ENCODE data around the gene LRRC14B.
"Not testable (repeated sequence)": the region's sequence is repeated elsewhere in the genome, so short reads cannot be mapped to it uniquely, and the experiment has no call there.

The LRRC14B gene

GRCh38 chr5:192691-192969, 1.3 kb downstream of the LRRC14B start:
- DNase-seq (ENCODE audit: low read depth), result no peak

GRCh38 chr5:192970-193831, 1.9 kb downstream of the LRRC14B start:
- no peak for DNase-seq (ENCODE audit: low read depth)

- no peak for DNase-seq (ENCODE audit: low read depth)
These were observed 2.8 kb downstream of the LRRC14B start for GRCh38 chr5:194102-194501.

DNA sequence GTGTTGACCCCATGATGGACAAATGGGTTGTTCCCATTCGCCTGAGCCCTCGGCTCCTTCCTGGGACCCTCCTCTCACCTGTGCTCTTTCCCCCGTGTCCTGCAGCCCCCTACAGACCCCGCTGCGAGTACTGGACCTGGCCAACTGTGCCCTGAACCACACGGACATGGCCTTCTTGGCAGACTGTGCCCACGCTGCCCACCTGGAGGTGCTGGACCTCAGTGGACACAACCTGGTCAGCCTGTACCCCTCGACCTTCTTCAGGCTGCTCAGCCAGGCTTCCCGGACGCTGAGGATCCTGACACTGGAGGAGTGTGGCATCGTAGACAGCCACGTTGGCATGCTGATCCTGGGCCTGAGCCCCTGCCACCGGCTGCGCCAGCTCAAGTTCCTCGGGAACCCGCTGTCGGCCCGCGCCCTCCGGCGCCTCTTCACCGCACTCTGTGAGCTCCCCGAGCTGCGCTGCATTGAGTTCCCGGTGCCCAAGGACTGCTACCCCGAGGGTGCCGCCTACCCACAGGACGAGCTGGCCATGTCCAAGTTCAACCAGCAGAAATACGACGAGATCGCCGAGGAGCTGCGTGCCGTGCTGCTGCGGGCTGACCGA, 3.4 kb downstream of the LRRC14B start:
- DNase-seq (ENCODE audit: low read depth), result no peak

GRCh38 chr5:195401-196160, 4.3 kb downstream of the LRRC14B start:
- DNase-seq (ENCODE audit: low read depth), result no peak

- no peak for DNase-seq (ENCODE audit: low read depth)
These were observed 5.1 kb downstream of the LRRC14B start for GRCh38 chr5:196350-196749.

DNA sequence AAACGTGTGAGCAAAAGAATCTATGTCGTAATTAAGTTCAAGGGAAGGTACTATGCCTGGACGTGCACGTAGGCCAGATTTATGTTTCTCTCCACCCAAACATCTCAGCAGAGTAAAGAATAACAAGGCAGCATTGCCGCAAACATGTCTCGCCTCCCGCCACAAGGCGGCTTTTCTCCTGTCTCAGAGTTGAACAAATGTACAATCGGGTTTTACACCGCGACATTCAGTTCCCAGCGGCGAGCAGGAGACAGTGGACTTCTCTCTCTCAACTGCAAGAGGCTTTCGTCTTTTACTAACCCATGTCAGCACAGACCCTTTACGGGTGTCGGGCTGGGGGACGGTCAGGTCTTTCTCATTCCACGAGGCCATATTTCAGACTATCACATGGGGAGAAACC, 5.7 kb downstream of the LRRC14B start:
- not testable (repeated sequence) for DNase-seq (ENCODE audit: low read depth)

GRCh38 chr5:197892-198489, 6.7 kb downstream of the LRRC14B start:
- no peak for DNase-seq (ENCODE audit: low read depth)

DNA sequence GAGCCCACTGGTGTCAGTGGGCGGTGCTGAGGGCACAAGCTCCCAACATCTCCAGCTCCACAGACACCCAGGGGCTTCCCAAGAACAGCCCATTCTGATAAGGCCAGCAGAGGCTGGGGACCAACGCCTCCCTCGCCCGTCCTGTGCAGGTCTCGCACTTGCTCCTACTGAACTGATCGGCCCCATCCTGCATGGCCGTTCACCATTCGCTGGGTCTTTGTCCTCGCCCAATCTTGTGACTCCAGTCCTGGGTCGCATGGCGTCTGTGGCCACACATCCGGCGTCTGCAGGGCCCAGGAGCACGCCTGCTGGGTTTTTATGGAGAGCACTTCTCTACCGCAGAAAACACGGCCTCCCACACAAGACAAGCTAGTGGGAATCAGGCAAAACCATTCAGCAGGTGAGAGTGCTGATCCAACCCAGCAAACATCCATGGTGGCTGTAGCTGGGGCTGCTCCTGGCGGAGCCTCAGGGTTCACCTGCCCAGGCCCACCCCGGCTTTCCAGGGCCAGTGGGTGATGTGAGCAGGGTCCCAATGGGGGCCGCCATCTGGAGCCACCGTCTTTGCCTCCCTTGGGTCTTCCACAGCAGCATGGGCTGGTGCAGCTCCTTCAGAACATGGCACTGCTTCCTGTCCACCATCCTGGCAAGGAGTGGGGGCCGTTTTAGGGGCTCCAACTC, 7.4 kb downstream of the LRRC14B start:
- DNase-seq (ENCODE audit: low read depth), result no peak

- no peak for DNase-seq (ENCODE audit: low read depth)
These were observed 8.1 kb downstream of the LRRC14B start for GRCh38 chr5:199197-199949.

DNA sequence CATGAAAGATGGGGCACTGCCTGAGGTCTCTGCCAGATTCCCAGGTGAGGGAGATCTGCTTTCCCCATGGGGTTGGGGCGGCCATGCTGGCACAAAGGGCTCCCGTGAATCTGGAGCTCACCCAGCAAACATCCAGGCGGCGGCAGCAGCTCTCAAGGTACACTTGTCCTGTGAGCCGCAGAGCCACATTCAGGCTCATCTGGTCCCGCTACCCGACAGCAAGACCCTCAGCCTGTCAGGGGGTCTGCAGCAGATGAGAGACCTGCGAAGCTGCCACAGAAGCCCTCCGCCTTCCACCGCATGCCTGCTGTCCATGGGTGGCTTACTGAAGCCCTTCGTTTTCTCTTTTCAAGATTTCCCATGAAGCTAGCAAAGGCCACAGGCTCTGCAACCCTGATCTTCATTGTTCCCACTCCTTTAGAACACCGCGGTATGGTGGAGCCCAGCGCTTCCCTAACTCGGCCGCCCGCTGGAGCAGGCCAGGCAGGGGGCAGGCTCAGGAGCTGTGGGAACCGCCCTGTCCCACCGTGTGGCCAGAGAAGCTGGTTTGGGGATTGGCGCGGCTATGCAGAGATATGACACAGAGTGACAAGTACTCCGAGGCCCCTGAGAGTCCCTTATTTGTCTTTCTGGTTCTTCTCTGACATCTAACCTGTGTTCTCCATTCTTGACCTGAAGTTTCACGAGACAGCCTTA, 8.8 kb downstream of the LRRC14B start:
- no peak for DNase-seq (ENCODE audit: low read depth)

- no peak for DNase-seq (ENCODE audit: low read depth)
These were observed 9.7 kb downstream of the LRRC14B start for GRCh38 chr5:200985-201384.

GRCh38 chr5:201672-202071, 10.4 kb downstream of the LRRC14B start:
- no peak for DNase-seq (ENCODE audit: low read depth)

DNA sequence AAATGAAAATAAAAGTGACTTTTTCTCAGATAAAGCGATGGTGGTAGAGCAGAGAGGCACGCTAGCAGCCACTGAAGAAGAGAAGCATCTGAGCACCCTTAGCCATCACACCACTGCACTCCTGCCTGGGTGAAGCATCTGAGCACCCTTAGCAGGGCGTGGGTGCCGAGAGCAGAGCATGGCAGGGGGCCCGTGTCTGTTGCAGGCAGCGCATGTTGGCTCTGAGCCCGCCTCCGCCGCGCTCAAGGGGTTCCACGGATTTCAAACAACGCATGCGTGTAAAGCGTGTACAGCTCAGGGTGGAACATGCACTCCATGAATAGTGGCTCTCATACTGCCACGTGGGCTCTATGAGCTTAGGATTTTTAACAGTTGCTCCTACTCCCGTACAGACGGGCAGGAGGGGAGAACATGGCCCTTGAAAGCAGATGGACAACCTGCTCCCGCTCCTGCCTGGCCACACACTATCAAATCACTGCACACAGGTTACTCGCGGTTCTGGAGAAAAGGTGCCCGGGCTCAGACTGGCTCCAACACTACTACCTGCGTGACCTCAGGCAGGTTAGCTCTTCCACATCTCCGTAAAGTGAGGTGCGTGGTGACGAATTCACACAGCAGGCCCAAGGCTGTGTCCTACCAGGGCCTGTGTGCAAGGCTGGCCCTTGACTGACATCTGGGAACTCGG, 12.1 kb downstream of the LRRC14B start:
- DNase-seq (ENCODE audit: low read depth), result no peak

DNA sequence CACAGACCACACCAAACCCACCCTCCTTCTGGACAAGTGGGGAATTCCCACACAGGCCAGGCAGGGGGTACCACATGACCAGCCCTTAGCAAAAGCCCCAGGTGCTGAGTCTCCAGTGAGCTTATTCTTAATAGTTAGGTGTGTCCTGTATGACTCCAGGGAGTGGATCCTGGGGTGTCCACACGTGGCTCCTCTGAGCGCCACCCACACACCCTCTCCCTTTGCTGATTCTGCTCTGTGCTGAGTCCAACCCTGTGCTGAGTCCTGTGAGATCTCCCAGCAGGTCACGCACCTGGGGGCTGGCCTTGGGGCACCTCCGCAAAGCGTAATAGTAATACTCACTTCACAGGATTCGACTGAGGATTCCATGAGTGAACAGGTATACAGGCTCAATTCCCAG, 12.7 kb downstream of the LRRC14B start:
- no peak for DNase-seq (ENCODE audit: low read depth)

DNA sequence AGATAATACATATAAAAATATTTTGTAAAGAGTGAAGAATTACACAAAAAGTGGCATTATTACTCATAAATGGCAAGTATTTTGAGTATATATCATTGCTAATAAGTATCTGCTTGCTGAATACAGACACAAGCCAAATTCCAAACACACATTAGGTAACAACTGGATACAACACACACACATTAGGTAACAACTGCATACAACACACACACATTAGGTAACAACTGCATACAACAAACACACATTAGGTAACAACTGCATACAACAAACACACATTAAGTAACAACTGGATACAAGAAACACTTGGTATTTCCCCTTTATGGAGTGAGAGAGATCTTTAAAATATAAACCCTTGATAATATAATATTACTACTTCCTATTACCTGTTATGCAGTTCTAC, 13.2 kb downstream of the LRRC14B start:
- no peak for DNase-seq (ENCODE audit: low read depth)

DNA sequence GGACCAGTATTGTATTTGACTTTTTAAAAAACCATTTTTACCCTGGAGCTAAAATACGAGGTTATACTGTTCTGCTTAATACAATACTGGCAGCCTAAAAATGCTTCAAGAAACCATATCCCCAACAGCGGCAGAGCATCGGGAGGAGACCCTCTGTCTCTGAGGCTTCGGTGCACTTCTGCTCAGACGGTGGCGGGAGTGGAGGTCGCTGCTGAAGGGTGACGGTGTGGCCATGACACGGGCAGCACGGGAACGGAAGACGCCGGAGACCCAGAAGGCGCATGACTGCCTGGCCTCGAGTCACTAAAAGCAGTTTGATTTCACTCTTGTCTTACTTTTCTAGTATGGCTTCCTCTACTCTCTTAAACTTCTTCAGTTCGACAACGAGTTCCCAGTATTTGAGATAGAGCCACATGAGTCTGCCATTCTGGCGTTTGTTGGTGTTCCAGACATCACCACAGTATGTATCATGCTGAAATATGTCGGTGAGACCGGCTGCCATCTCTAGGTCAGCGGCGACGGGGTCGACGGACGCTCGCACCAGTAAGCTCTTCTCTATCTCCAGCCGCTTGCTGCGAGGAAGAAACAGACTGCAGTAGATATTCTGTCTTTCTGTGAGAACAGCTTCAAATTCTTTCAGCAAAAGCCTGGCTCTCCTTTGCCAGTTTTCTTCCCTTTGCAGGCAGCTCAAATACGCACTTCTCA, 13.8 kb downstream of the LRRC14B start:
- DNase-seq (ENCODE audit: low read depth), result no peak

DNA sequence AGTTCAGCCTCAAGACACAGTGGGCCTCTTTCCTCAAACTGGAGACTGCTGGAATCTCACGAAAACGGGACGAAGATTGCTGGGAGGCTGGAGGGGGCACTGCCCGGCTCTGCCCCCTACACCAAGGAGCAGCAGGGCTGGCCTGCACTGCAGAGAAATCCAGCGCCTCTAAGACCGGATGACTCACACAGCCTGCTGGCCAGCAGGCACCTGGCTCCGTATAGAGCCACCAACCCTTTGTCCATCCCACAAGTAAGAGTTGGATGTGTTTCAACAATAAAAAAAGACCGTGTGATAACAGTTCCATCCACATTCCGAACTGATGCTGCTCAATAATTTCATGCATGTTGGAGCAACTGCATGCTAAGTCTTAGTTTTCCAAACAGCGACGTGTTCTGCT, 15.1 kb downstream of the LRRC14B start:
- no peak for DNase-seq (ENCODE audit: low read depth)

GRCh38 chr5:206927-207536, 15.7 kb downstream of the LRRC14B start:
- no peak for DNase-seq (ENCODE audit: low read depth)

Data from T-helper 22 cell (primary cell).